GM23248 (cell line): ENCODE measurements around the gene SPATS2L. TPM values are rescaled to one million over a fixed set of nuclear protein-coding genes. Genes with fewer than 3 reads are reported as not detected.

Experiments
- DNase-seq: peaks from one replicate; pipeline ENCODE4 v3.0.0-alpha.2; 2015
- H2AFZ ChIP-seq: fragments of 200-600 bp; sonication (generic); 2 replicates; pipeline ENCODE4 v1.6.1; 2016; ENCODE audit warnings: antibody characterized with exemption
- H3F3A ChIP-seq: fragments of 200-600 bp; sonication (generic); 2 replicates; pipeline ENCODE4 v1.6.1; 2016; ENCODE audit warnings: mild to moderate bottlenecking, antibody characterized with exemption, mixed run types; ENCODE audit not compliant: insufficient read depth
- H3K27ac ChIP-seq: fragments of 200-600 bp; sonication (generic); 2 replicates; pipeline ENCODE4 v1.5.1; 2016; ENCODE audit warnings: mild to moderate bottlenecking
- H3K27me3 ChIP-seq: fragments of 200-600 bp; sonication (generic); replicated peaks from 2 replicates; pipeline ENCODE4 v1.6.1; 2016; ENCODE audit warnings: mild to moderate bottlenecking; ENCODE audit not compliant: insufficient read depth
- H3K36me3 ChIP-seq: fragments of 200-600 bp; sonication (generic); 2 replicates; pipeline ENCODE4 v1.6.1; 2016; ENCODE audit warnings: low read depth, mild to moderate bottlenecking
- H3K4me1 ChIP-seq: fragments of 200-600 bp; sonication (generic); 2 replicates; pipeline ENCODE4 v1.6.1; 2016; ENCODE audit warnings: mild to moderate bottlenecking; ENCODE audit not compliant: insufficient read depth
- H3K4me2 ChIP-seq: fragments of 200-600 bp; sonication (generic); one replicate; pipeline ENCODE4 v1.6.1; 2016; ENCODE audit warnings: mild to moderate bottlenecking; ENCODE audit not compliant: unreplicated experiment
- H3K4me3 ChIP-seq: fragments of 200-600 bp; sonication (generic); 2 replicates; pipeline ENCODE4 v1.5.1; 2016; ENCODE audit warnings: mild to moderate bottlenecking
- H3K79me2 ChIP-seq: fragments of 200-600 bp; sonication (generic); 2 replicates; pipeline ENCODE4 v1.6.1; 2016; ENCODE audit warnings: mild to moderate bottlenecking; ENCODE audit not compliant: insufficient read depth
- H3K9ac ChIP-seq: fragments of 200-600 bp; sonication (generic); 2 replicates; pipeline ENCODE4 v1.6.1; 2016; ENCODE audit warnings: mild to moderate bottlenecking
- H3K9me2 ChIP-seq: fragments of 200-600 bp; sonication (generic); 2 replicates; pipeline ENCODE4 v1.6.1; 2016; ENCODE audit warnings: mixed run types, mild to moderate bottlenecking, moderate library complexity; ENCODE audit not compliant: insufficient read depth
- H3K9me3 ChIP-seq: fragments of 200-600 bp; sonication (generic); one replicate; pipeline ENCODE4 v1.6.1; 2017; ENCODE audit warnings: low read depth
- H4K20me1 ChIP-seq: fragments of 200-600 bp; sonication (generic); 2 replicates; pipeline ENCODE4 v1.6.0; 2016; ENCODE audit not compliant: insufficient read depth
- EZH2 ChIP-seq: fragments of 200-600 bp; sonication (generic); IDR thresholded peaks from 2 replicates; pipeline ENCODE4 v1.6.1; 2018; ENCODE audit warnings: antibody characterized with exemption, mild to moderate bottlenecking; ENCODE audit not compliant: insufficient read depth, poor library complexity, severe bottlenecking
- EZH2phosphoT487 ChIP-seq: fragments of 200-600 bp; sonication (generic); IDR thresholded peaks from 2 replicates; pipeline ENCODE4 v1.6.1; 2018; ENCODE audit warnings: antibody characterized with exemption, moderate library complexity, mild to moderate bottlenecking, low read depth; ENCODE audit not compliant: insufficient read depth
- WGBS, 2 experiments: methylation state at CpG; one replicate each; pipeline ENCODE4 v1.1.6; 2015 to 2017; ENCODE audit warnings: low lambda C conversion rate in 2 of 2, low coverage in 1 of 2; ENCODE audit errors: missing lambda C conversion rate in 2 of 2; 5-methylcytosine and 5-hydroxymethylcytosine counted together
- in situ Hi-C: fragments of 300-500 bp; cut with MboI; formaldehyde crosslinking; loops from 2 replicates; pipeline ENCODE4 v1.15.0; 2020
- polyA plus RNA-seq: library from polyadenylated mRNA; unstranded; fragments of >200 nt; fragmentation: Nextera tagmentation; extraction: Ambion mirVana; gene quantifications from 2 replicates; pipeline ENCODE4 v1.2.1, GENCODE V29; 2016
- total RNA-seq: library from RNA; depleted of rRNA; stranded (reverse); fragments of >200 nt; shearing (Covaris generic); gene quantifications from 2 replicates; pipeline ENCODE4 v1.2.3, GENCODE V29; 2014

Gene SPATS2L
- total and polyA plus RNA-seq, 2 experiments from 2014 or later: 78.3 to 128 TPM

DNA sequence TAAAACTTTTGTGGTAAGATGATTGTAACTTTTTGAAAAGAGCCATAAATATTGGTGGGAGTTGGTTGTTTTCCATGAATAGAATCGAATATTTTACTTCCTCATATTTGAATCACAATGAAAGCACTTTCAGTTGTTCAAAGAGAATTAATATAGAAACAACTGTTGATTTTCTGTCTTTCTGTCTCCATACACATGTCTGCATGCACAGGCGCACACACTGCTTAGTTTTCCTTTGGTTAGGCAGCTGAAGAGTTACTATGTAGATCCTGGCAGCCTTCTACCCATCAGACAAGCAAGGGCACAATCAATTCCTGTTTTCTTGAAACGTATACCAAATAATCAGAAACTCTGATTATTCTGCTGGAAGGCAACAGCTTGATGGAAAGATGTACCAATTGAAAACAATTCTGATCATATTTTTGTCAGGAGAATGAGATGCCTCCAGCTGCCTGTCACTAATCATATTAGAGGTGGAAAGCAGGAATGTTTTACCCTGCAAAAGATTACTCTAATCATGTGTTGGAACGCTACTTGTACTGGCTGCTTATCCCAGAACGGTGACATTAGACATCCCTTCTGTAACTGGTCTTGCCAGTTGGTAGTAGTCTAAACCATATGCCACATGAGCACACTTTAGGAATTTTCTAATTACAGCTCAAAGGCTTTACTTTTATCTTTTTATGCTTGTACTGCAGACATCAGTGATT lies 24.0 kb downstream of the SPATS2L start:
- WGBS, 2 experiments: 47 to 50% methylated on average over 5 of the region's 5 CpGs

DNA sequence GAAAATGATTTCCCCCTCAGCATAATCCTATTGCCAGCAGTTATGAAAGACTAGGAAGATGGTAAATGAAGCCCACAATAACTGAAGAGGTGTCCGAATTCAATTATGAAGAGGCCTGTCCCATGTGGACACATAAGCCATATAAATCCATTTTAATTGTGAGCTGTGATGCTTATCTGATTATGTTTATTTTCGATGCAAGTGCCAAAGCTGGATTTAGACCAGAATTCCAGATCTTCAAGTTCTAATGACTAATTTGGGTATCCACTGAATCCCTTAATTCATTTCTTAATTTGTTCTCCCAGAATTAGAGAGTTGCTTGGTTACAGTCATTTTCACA lies 24.5 kb downstream of the SPATS2L start:
- Histone ChIP-seq H2AFZ (no peak overlapping the region), H3K4me2 (no peak overlapping the region), H4K20me1 (no peaks in the 10 kb centered on the region; the same call in 1 of the 2 replicates), H3K9ac (no peak overlapping the region), H3K27me3 (no peaks in the 10 kb centered on the region), H3K4me3 (no peak overlapping the region), H3K9me3 (no peaks in the 10 kb centered on the region), H3K36me3 (peaks cover 13% of the 10 kb centered on the region; the same call in 1 of the 2 replicates), H3F3A (peaks cover 8% of the 10 kb centered on the region; the same call in 1 of the 2 replicates), H3K27ac (no peak overlapping the region), H3K4me1 (peaks cover 15% of the 10 kb centered on the region), H3K79me2 (peaks cover 94% of the 10 kb centered on the region), H3K9me2 (no peaks in the 10 kb centered on the region)
- TF ChIP-seq EZH2 (no peak), EZH2phosphoT487 (no peak)
- WGBS, 2 experiments: 75 to 78% methylated on average over 2 of the region's 2 CpGs
- in situ Hi-C loops: no loop called here
- no peak for DNase-seq

More for the DNA sequence above, 24.0 kb downstream of the SPATS2L start:
- Histone ChIP-seq H3K9me2 (no peaks in the 10 kb centered on the region), H3K9me3 (no peaks in the 10 kb centered on the region), H3K9ac (no peak overlapping the region), H3K27ac (0 out of 2 replicates have a peak overlapping the region, but pooled peaks have one; percentile 13), H3K4me3 (no peak overlapping the region), H3K79me2 (peaks cover 94% of the 10 kb centered on the region), H4K20me1 (no peaks in the 10 kb centered on the region; the same call in 1 of the 2 replicates), H3K4me2 (peak overlapping the region; percentile 60), H3K36me3 (peaks cover 13% of the 10 kb centered on the region; the same call in 1 of the 2 replicates), H3K27me3 (no peaks in the 10 kb centered on the region), H2AFZ (no peak overlapping the region), H3F3A (peaks cover 8% of the 10 kb centered on the region; the same call in 1 of the 2 replicates), H3K4me1 (peaks cover 15% of the 10 kb centered on the region)
- in situ Hi-C loops: no loop called here
- no peak for DNase-seq
- TF ChIP-seq EZH2: no peak
- no peak for TF ChIP-seq EZH2phosphoT487

DNA sequence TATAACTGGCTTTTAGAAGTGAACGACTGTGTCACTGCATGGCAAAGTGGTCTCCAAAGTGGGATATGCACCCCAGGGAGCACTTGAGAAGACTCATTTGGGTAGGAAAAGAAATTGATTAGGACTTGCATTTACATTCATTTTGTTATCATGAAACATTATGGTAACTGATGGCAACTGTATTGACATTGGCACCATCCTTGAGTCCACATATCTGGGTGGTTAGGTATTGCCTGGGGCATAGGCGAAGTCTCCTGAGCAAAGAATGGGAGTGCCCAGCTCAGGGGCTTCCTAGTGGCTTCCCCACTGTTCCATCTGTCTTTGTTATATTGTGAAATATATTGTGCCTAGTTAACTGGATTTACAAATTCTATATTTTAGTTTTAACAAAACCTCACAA lies 29.2 kb downstream of the SPATS2L start:
- Histone ChIP-seq H3K27me3 (no peaks in the 10 kb centered on the region), H3F3A (peaks cover 21% of the 10 kb centered on the region; the same call in 1 of the 2 replicates), H3K4me1 (peaks cover 13% of the 10 kb centered on the region), H3K9me2 (no peaks in the 10 kb centered on the region), H3K9ac (no peak overlapping the region), H3K4me2 (no peak overlapping the region), H3K79me2 (peaks cover 94% of the 10 kb centered on the region), H3K27ac (no peak overlapping the region), H2AFZ (no peak overlapping the region), H3K36me3 (peaks cover 11% of the 10 kb centered on the region; the same call in 1 of the 2 replicates), H3K4me3 (no peak overlapping the region), H4K20me1 (peaks cover 3% of the 10 kb centered on the region; the same call in 1 of the 2 replicates), H3K9me3 (no peaks in the 10 kb centered on the region)
- no peak for TF ChIP-seq EZH2
- TF ChIP-seq EZH2phosphoT487: no peak
- DNase-seq: no peak
- WGBS, 2 experiments: 98 to 99% methylated on average over 2 of the region's 2 CpGs
- in situ Hi-C loops: no loop called here

DNA sequence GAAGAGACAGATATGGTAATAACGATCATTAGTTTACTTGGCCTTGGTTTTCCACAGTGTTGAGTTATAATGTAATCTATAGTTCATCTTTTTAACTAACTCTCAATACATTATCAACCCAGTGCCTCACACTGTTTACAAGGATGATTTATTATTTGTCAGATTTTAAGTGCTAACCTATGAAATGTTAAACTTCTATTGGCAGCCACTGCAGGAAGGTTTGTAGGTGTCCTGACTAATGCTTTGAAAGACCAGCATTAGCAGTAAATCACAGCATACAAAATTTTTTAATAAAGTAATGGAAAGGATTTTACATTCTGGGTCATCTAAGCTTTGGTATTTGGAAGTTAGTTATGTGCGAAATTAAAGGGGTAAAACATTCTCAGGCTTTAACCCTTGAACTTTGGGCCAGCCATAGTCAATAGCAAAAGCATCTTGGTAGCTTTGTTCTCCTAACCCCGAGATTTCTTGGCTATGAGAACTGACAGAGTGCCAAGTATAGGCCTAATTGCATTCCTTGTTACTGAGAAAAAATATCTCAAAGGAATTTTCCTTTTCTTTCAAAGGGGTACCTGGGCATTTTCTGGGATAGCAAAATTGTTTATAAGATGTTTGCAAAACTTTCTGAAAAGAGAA lies 30.6 kb downstream of the SPATS2L start:
- Histone ChIP-seq H3K36me3 (0 out of 2 replicates have a peak, but pooled peaks cover 11% of the 10 kb centered on the region), H4K20me1 (peaks cover 3% of the 10 kb centered on the region; the same call in 1 of the 2 replicates), H3K4me2 (no peak overlapping the region), H3K27me3 (no peaks in the 10 kb centered on the region), H2AFZ (no peak overlapping the region), H3K79me2 (peaks cover 94% of the 10 kb centered on the region), H3K9me2 (no peaks in the 10 kb centered on the region), H3K27ac (0 out of 2 replicates have a peak overlapping the region, but pooled peaks have one; percentile 3), H3K4me3 (no peak overlapping the region), H3F3A (peaks cover 21% of the 10 kb centered on the region; the same call in 1 of the 2 replicates), H3K9ac (no peak overlapping the region), H3K4me1 (peaks cover 13% of the 10 kb centered on the region), H3K9me3 (no peaks in the 10 kb centered on the region)
- 67 to 68% methylated on average over 3 of the region's 3 CpGs for WGBS, 2 experiments
- peak; percentile 24 for DNase-seq
- in situ Hi-C loops: no loop called here
- TF ChIP-seq EZH2 (no peak), EZH2phosphoT487 (no peak)
